HepG2 (cell line): ENCODE measurements around the gene TBATA. TPM values are rescaled to one million over a fixed set of nuclear protein-coding genes. Genes with fewer than 3 reads are reported as not detected.
A peak's percentile ranks its signal among the peaks of the same experiment; 100 is the strongest.

Experiments
- GFI1 ChIP-seq: sonication (generic); formaldehyde crosslinking; IDR thresholded peaks from 2 replicates; pipeline ENCODE4 v1.5.0; 2020; ENCODE audit warnings: missing genetic modification reagents, mild to moderate bottlenecking, borderline replicate concordance
- HNF4G ChIP-seq, 2 experiments: sonication (generic) in 1 of 2; formaldehyde crosslinking in 1 of 2; IDR thresholded peaks; 2 replicates each; pipeline versions ENCODE4 v1.4.0 to v1.6.1; 2011 to 2020; ENCODE audit warnings: borderline replicate concordance in 2 of 2, low read depth in 2 of 2, mild to moderate bottlenecking in 2 of 2, low read length in 1 of 2, missing genetic modification reagents in 1 of 2, moderate library complexity in 1 of 2
- KDM5A ChIP-seq: fragments of 200-600 bp; sonication (generic); IDR thresholded peaks from 2 replicates; pipeline ENCODE4 v1.7.0; 2018; ENCODE audit warnings: antibody characterized with exemption, mild to moderate bottlenecking, low read length, borderline replicate concordance
- KMT2B ChIP-seq: IDR thresholded peaks from 2 replicates; pipeline ENCODE4 v1.6.1; 2016; ENCODE audit warnings: missing genetic modification reagents, missing compliant biosample characterization
- NBN ChIP-seq: fragments of 450-650 bp; conservative IDR thresholded peaks from 2 replicates; pipeline ENCODE4 v1.6.1; 2017
- REL ChIP-seq: sonication (generic); formaldehyde crosslinking; conservative IDR thresholded peaks from 2 replicates; pipeline ENCODE4 v1.8.0; 2022; ENCODE audit warnings: mild to moderate bottlenecking, missing genetic modification reagents, moderate library complexity
- SALL1 ChIP-seq: sonication (generic); formaldehyde crosslinking; IDR thresholded peaks from 2 replicates; pipeline ENCODE4 v1.8.0; 2022; ENCODE audit warnings: mild to moderate bottlenecking, missing genetic modification reagents
- TEAD2 ChIP-seq: sonication (generic); formaldehyde crosslinking; IDR thresholded peaks from 2 replicates; pipeline ENCODE4 v1.9.0; 2021; ENCODE audit warnings: missing genetic modification reagents
- THAP11 ChIP-seq: IDR thresholded peaks from 2 replicates; pipeline ENCODE4 v1.6.1; 2016; ENCODE audit warnings: missing biosample characterization, missing genetic modification reagents
- ZNF253 ChIP-seq: sonication (generic); formaldehyde crosslinking; IDR thresholded peaks from 2 replicates; pipeline ENCODE4 v1.8.0; 2022; ENCODE audit warnings: mild to moderate bottlenecking, missing genetic modification reagents, borderline replicate concordance
- ZNF709 ChIP-seq: sonication (generic); formaldehyde crosslinking; IDR thresholded peaks from 2 replicates; pipeline ENCODE4 v1.5.0; 2020; ENCODE audit warnings: mild to moderate bottlenecking, missing genetic modification reagents
- ZNF724P ChIP-seq: sonication (generic); formaldehyde crosslinking; IDR thresholded peaks from 2 replicates; pipeline ENCODE4 v1.8.0; 2022; ENCODE audit warnings: missing genetic modification reagents, borderline replicate concordance
- ZSCAN25 ChIP-seq: sonication (generic); formaldehyde crosslinking; IDR thresholded peaks from 2 replicates; pipeline ENCODE4 v1.8.0; 2022; ENCODE audit warnings: mild to moderate bottlenecking, missing genetic modification reagents
- ZSCAN9 ChIP-seq: IDR thresholded peaks from 2 replicates; pipeline ENCODE4 v1.6.1; 2016; ENCODE audit warnings: borderline replicate concordance
- polyA plus RNA-seq, 8 experiments: library from polyadenylated mRNA; depleted of rRNA in 3 of 8; stranded (reverse) in 7 of 8; unstranded in 1 of 8; fragments of >200 nt; fragmentation: Illumina TruSeq in 4 of 8; extraction: Trizol in 4 of 8; gene quantifications; 2 replicates each; pipeline versions ENCODE4 v1.2.1 to v1.2.3, GENCODE V29; 2011 to 2016; ENCODE audit warnings: low read depth in 4 of 8, missing spikeins in 1 of 8, mixed read lengths in 1 of 8; ENCODE audit not compliant: insufficient read depth in 1 of 8
- total RNA-seq, 5 experiments: library from RNA; depleted of rRNA; stranded (reverse); fragments of >200 nt; fragmentation: Illumina TruSeq; extraction: Trizol; gene quantifications; 2 replicates each; pipeline ENCODE4 v1.2.3, GENCODE V29; 2016; ENCODE audit warnings: low read depth in 1 of 5
- TF ChIP-seq, protein P1 (sequence below): sonication (generic); formaldehyde crosslinking; IDR thresholded peaks from 2 replicates; pipeline ENCODE4 v1.5.1; 2020; ENCODE audit warnings: missing genetic modification reagents, mild to moderate bottlenecking, borderline replicate concordance
- TF ChIP-seq, protein P2 (sequence below): IDR thresholded peaks from 2 replicates; pipeline ENCODE4 v1.4.0; 2020; ENCODE audit warnings: mild to moderate bottlenecking, missing genetic modification reagents
- TF ChIP-seq, protein P3 (sequence below): IDR thresholded peaks from 2 replicates; pipeline ENCODE4 v1.6.1; 2018; ENCODE audit warnings: missing genetic modification reagents, mild to moderate bottlenecking, missing compliant biosample characterization
- TF ChIP-seq, protein P4 (sequence below): sonication (generic); formaldehyde crosslinking; IDR thresholded peaks from 2 replicates; pipeline ENCODE4 v1.4.0; 2020; ENCODE audit warnings: mild to moderate bottlenecking, missing genetic modification reagents
- TF ChIP-seq, protein P5 (sequence below): sonication (generic); formaldehyde crosslinking; IDR thresholded peaks from 2 replicates; pipeline ENCODE4 v1.4.0; 2020; ENCODE audit warnings: mild to moderate bottlenecking, missing genetic modification reagents

Gene TBATA
- total and polyA plus RNA-seq, 2 of the 13 experiments (the other 11 are each of a cell fraction or from before 2014, with no cell fraction given) = not detected

DNA sequence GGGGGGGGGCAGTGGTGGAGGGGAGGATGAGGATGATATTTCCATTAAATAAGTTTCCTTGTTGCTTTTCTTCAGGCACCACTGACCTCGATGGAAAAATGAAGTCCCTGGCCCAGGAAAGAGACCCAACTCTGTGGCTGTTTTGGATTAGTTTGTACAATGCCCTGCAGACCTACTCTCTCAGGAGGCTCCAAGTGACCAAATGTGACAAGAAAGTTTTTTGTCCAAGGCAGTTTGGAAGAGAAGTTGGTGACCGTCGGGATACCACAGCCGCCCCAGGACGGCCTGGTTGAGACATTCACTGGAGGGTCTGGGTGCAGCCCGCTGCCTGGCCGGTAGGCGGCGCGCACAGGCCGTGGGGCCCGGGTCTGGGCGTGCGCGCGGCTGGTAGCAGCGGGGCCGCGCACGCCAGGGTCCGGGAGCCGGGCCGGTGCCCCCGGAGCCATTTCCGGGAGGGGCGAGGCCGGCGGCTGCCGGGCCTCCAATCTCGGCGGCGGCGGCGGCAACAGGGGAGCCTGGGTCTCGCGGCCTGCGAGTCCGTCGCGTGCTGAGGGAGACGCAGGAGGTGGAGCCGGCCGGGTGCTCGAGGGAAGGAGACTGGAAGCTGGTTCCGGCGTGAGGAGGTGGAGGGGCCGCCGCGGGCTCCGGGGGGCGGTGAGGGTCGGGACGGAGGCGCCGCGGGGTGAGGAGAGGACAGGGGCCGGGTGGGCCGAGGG is 30.5 kb upstream of the TBATA start, which contains the start of gene SGPL1 (continued):
- TF ChIP-seq ZNF253 (no peak), ZNF709 (no peak), GFI1 (CRISPR knock-in tag) (peak; percentile 80; the same call in 1 of the 2 replicates), SALL1 (CRISPR knock-in tag) (peak; percentile 65), ZNF724P (CRISPR knock-in tag) (no peak), THAP11 (CRISPR knock-in tag) (peak; percentile 26; the same call in 1 of the 2 replicates), ZSCAN9 (0 out of 2 replicates have a peak, but pooled peaks have one; percentile 43), KMT2B (CRISPR knock-in tag) (no peak; the same call in 1 of the 2 replicates), KDM5A (no peak), REL (CRISPR knock-in tag) (0 out of 2 replicates have a peak, but pooled peaks have one; percentile 43), NBN (no peak), HNF4G (IDR thresholded peaks at IDR 0.05; ENCODE audit: borderline replicate concordance, low read depth, low read length) (0 out of 2 replicates have a peak, but pooled peaks have one; percentile 8), HNF4G (CRISPR knock-in tag; IDR thresholded peaks at IDR 0.05; ENCODE audit: borderline replicate concordance, low read depth) (no peak), TEAD2 (CRISPR knock-in tag) (no peak), ZSCAN25 (0 out of 2 replicates have a peak, but pooled peaks have one; percentile 26)
- TF ChIP-seq, protein P1, sequence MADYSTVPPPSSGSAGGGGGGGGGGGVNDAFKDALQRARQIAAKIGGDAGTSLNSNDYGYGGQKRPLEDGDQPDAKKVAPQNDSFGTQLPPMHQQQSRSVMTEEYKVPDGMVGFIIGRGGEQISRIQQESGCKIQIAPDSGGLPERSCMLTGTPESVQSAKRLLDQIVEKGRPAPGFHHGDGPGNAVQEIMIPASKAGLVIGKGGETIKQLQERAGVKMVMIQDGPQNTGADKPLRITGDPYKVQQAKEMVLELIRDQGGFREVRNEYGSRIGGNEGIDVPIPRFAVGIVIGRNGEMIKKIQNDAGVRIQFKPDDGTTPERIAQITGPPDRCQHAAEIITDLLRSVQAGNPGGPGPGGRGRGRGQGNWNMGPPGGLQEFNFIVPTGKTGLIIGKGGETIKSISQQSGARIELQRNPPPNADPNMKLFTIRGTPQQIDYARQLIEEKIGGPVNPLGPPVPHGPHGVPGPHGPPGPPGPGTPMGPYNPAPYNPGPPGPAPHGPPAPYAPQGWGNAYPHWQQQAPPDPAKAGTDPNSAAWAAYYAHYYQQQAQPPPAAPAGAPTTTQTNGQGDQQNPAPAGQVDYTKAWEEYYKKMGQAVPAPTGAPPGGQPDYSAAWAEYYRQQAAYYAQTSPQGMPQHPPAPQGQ (CRISPR knock-in tag) = no peak
- TF ChIP-seq, protein P2, sequence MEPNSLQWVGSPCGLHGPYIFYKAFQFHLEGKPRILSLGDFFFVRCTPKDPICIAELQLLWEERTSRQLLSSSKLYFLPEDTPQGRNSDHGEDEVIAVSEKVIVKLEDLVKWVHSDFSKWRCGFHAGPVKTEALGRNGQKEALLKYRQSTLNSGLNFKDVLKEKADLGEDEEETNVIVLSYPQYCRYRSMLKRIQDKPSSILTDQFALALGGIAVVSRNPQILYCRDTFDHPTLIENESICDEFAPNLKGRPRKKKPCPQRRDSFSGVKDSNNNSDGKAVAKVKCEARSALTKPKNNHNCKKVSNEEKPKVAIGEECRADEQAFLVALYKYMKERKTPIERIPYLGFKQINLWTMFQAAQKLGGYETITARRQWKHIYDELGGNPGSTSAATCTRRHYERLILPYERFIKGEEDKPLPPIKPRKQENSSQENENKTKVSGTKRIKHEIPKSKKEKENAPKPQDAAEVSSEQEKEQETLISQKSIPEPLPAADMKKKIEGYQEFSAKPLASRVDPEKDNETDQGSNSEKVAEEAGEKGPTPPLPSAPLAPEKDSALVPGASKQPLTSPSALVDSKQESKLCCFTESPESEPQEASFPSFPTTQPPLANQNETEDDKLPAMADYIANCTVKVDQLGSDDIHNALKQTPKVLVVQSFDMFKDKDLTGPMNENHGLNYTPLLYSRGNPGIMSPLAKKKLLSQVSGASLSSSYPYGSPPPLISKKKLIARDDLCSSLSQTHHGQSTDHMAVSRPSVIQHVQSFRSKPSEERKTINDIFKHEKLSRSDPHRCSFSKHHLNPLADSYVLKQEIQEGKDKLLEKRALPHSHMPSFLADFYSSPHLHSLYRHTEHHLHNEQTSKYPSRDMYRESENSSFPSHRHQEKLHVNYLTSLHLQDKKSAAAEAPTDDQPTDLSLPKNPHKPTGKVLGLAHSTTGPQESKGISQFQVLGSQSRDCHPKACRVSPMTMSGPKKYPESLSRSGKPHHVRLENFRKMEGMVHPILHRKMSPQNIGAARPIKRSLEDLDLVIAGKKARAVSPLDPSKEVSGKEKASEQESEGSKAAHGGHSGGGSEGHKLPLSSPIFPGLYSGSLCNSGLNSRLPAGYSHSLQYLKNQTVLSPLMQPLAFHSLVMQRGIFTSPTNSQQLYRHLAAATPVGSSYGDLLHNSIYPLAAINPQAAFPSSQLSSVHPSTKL (CRISPR knock-in tag) = peak; percentile 11; the same call in 1 of the 2 replicates
- TF ChIP-seq, protein P3, sequence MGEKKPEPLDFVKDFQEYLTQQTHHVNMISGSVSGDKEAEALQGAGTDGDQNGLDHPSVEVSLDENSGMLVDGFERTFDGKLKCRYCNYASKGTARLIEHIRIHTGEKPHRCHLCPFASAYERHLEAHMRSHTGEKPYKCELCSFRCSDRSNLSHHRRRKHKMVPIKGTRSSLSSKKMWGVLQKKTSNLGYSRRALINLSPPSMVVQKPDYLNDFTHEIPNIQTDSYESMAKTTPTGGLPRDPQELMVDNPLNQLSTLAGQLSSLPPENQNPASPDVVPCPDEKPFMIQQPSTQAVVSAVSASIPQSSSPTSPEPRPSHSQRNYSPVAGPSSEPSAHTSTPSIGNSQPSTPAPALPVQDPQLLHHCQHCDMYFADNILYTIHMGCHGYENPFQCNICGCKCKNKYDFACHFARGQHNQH (CRISPR knock-in tag) = peak; percentile 28; the same call in 1 of the 2 replicates
- TF ChIP-seq, protein P4, sequence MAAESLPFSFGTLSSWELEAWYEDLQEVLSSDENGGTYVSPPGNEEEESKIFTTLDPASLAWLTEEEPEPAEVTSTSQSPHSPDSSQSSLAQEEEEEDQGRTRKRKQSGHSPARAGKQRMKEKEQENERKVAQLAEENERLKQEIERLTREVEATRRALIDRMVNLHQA (CRISPR knock-in tag) = no peak
- TF ChIP-seq, protein P5, sequence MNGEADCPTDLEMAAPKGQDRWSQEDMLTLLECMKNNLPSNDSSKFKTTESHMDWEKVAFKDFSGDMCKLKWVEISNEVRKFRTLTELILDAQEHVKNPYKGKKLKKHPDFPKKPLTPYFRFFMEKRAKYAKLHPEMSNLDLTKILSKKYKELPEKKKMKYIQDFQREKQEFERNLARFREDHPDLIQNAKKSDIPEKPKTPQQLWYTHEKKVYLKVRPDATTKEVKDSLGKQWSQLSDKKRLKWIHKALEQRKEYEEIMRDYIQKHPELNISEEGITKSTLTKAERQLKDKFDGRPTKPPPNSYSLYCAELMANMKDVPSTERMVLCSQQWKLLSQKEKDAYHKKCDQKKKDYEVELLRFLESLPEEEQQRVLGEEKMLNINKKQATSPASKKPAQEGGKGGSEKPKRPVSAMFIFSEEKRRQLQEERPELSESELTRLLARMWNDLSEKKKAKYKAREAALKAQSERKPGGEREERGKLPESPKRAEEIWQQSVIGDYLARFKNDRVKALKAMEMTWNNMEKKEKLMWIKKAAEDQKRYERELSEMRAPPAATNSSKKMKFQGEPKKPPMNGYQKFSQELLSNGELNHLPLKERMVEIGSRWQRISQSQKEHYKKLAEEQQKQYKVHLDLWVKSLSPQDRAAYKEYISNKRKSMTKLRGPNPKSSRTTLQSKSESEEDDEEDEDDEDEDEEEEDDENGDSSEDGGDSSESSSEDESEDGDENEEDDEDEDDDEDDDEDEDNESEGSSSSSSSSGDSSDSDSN (CRISPR knock-in tag) = peak; percentile 76
